Small intestine (tissue), 7 donors: ENCODE data around the gene TSPAN5. TPM values are rescaled to one million over a fixed set of nuclear protein-coding genes. Genes with fewer than 3 reads are reported as not detected.

Source experiments
- DNase-seq, 2 donors: peaks; one replicate each; pipeline versions ENCODE4 v3.0.0 to v3.0.0-alpha.2; 2013
- FAIRE-seq: peaks from 2 replicates; lab custom pipeline; 2012; peaks lifted over from hg19 to GRCh38; lab: Jason Lieb, UNC
- H3K27ac ChIP-seq, 3 donors: one replicate each; pipeline ENCODE4 v1.5.1; 2013; ENCODE audit warnings: low read length in 2 of 3, mild to moderate bottlenecking in 2 of 3, control low read depth in 1 of 3, inconsistent platforms in 1 of 3, low read depth in 1 of 3, moderate library complexity in 1 of 3
- H3K27me3 ChIP-seq, 3 donors: one replicate each; pipeline ENCODE4 v1.6.1; 2013; ENCODE audit warnings: low read length in 3 of 3, inconsistent platforms in 1 of 3; ENCODE audit not compliant: control insufficient read depth in 3 of 3, insufficient read depth in 3 of 3
- H3K36me3 ChIP-seq, 3 donors: one replicate each; pipeline ENCODE4 v1.6.1; 2013; ENCODE audit warnings: low read length in 3 of 3, inconsistent platforms in 1 of 3, low read depth in 1 of 3, mild to moderate bottlenecking in 1 of 3, moderate library complexity in 1 of 3; ENCODE audit not compliant: control insufficient read depth in 3 of 3, insufficient read depth in 2 of 3
- H3K4me1 ChIP-seq, 3 donors: one replicate each; pipeline ENCODE4 v1.6.1; 2013; ENCODE audit warnings: low read length in 2 of 3, inconsistent platforms in 1 of 3, low read depth in 1 of 3, mild to moderate bottlenecking in 1 of 3, moderate library complexity in 1 of 3; ENCODE audit not compliant: control insufficient read depth in 3 of 3, insufficient read depth in 2 of 3
- H3K4me3 ChIP-seq, 3 donors: one replicate each; pipeline ENCODE4 v1.5.1; 2013; ENCODE audit warnings: low read length in 3 of 3, control low read depth in 1 of 3, inconsistent platforms in 1 of 3, low read depth in 1 of 3, mild to moderate bottlenecking in 1 of 3, moderate library complexity in 1 of 3
- H3K9me3 ChIP-seq, 2 donors: one replicate each; pipeline ENCODE4 v1.6.1; 2013; ENCODE audit warnings: low read depth in 1 of 2, low read length in 1 of 2; ENCODE audit not compliant: control insufficient read depth in 2 of 2, insufficient read depth in 1 of 2
- WGBS, 3 donors: extraction: QIAGEN DNeasy Blood & Tissue Kit; methylation state at CpG; one replicate each; pipeline ENCODE4 v1.1.7; 2013; 5-methylcytosine and 5-hydroxymethylcytosine counted together
- polyA plus RNA-seq, 4 donors: library from polyadenylated mRNA; stranded (reverse) in 3 of 4; unstranded in 1 of 4; fragments of 200-250 nt in 3 of 4; fragments of 120-200 nt in 1 of 4; gene quantifications; one replicate each; pipeline versions ENCODE4 v1.2.1 to v1.2.3, GENCODE V29; 2013
- donor health status: healthy with polysubstance abuse.
- donor health status: control.
- donor health status: control.
- donor health status: Bipolar disorder and iron deficiency.
- donor health status: healthy.

The TSPAN5 gene
- polyA plus RNA-seq, 4 donors: 0.67 to 4.9 (median 2.2) TPM

DNA sequence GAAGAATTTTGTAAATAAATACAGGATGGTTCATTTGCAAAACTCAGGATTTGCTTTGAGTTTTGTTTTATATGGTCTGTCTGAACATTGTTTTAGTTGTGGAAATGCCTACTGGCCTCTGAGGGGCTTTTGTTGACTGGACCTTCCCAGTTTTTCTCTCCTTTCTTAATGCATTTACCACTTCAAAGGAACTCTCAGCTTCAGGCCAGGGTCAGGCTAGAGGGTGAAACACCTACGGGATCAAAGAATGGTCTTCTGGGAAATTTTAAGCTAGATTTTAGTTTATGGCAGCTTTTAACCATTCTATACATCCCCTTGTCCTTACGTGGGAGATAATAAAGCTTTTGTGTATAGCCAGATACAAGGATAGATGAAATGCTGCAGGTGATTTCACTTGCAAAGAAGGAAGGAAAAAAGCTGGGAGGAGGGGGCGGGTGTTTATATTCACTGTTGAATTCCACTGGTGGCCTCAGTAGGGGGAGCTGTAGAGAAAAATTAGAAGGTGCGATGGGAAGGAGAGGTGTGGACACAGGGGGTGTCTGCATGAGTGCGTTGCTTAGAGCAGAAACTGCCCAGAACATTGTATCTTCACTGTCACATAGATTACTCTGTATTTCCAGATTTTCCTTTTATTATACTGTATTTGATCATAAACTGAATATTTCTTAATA lies 151.8 kb downstream of the TSPAN5 start:
- WGBS, 3 donors: 60 to 74% (median 68%) methylated on average over 5 of the region's 5 CpGs

DNA sequence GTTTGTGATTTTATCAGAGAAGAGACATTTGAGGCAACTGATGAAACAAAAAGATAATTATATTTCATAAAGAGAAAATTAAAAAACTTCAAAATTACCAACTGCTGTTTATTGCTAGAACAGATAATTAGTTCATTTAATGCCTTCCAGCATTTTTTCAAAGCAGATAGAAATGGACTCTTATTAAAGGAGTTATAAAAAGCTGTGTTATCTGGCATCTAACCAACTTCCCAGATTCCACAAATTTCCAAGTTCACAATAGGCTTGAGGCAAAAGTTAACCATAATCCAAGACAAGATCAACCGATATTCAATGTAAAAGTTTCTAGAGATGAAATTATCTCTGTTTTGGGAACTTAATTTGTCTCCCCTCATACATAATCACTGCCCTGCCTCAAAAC lies 152.4 kb downstream of the TSPAN5 start:
- Histone ChIP-seq H3K4me3 (no peak overlapping the region), H3K36me3 (no peaks in the 10 kb centered on the region), H3K27me3 (no peaks in the 10 kb centered on the region), H3K4me1 (no peaks in the 10 kb centered on the region), H3K27ac (no peak overlapping the region), H3K9me3 (no peaks in the 10 kb centered on the region)
- WGBS, 3 donors: 73 to 91% (median 84%) methylated on average over 1 of the region's 1 CpG
- no peak for DNase-seq
- FAIRE-seq: no peak

More for the DNA sequence above, 151.8 kb downstream of the TSPAN5 start:
- Histone ChIP-seq H3K9me3 (no peaks in the 10 kb centered on the region), H3K27me3 (no peaks in the 10 kb centered on the region), H3K4me1 (no peaks in the 10 kb centered on the region), H3K27ac (no peak overlapping the region), H3K36me3 (no peaks in the 10 kb centered on the region), H3K4me3 (no peak overlapping the region)
- FAIRE-seq (no peak), DNase-seq (peak in 1 of 2 donors; percentile 10)

DNA sequence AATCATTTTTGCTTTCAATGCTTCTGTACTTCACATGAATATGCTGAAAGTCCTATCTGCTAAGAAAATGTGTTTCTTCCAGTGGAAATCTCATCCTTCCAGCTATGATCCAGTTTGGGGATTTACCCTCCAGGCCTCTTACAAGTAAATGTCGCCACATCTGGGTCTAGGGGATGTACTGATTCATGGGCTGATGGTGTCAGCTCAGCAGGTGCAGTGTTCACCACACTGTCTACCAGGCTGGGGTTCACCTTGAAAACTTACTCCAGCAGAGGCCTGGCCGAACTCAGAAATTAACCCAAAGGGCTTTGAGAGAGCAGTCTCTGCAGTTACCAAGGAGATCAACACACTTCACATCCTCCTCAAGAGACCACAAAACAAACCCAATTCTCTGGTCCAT lies 154.3 kb downstream of the TSPAN5 start:
- no peaks in the 10 kb centered on the region for H3K27me3 ChIP-seq
- 96 to 98% (median 96%) methylated on average over 2 of the region's 2 CpGs for WGBS, 3 donors
- FAIRE-seq: no peak
- H3K4me3 ChIP-seq: no peak overlapping the region
- no peaks in the 10 kb centered on the region for H3K36me3 ChIP-seq
- DNase-seq: no peak
- no peaks in the 10 kb centered on the region for H3K4me1 ChIP-seq
- H3K9me3 ChIP-seq: no peaks in the 10 kb centered on the region
- no peak overlapping the region for H3K27ac ChIP-seq

DNA sequence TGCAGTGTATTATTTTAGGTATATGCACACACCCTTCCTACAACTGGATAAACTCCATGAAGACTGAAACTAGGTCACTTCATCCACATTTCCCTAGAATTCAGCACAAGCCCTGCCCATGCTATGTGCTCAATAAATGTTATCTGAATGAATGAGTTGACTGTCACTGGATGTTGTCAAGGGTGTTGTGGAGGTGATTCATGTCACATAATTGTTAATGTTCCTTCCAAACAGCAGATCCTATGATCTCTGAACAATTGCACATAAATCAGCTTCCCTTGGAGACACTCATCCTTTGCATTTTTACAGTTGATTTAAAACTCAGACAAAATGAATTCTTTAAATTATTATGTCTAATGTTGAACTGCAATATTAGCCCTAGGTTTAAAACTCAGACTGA lies 154.7 kb downstream of the TSPAN5 start:
- no peaks in the 10 kb centered on the region for H3K27me3 ChIP-seq
- no peaks in the 10 kb centered on the region for H3K9me3 ChIP-seq
- H3K36me3 ChIP-seq: no peaks in the 10 kb centered on the region
- DNase-seq (no peak), FAIRE-seq (no peak)
- H3K4me1 ChIP-seq: no peaks in the 10 kb centered on the region
- H3K27ac ChIP-seq: no peak overlapping the region
- H3K4me3 ChIP-seq: no peak overlapping the region

DNA sequence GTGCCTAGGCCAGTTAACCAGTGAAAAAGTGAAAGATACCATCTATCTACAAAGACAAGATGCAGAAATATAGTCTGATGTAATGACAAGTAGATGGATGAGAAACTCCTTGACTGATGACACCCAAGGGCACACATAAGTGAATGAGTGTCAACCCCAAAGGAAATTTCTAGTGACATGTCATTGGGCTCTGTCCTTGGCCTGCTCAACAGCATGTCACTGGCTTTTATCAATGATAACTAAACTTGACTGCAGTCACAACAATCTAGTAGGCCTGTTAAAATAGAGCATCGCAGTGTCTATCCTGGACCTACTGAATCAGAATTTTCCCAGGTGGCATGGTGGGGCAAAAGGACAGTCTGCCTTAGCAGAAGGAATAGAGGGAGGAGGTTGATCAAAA lies 155.8 kb downstream of the TSPAN5 start:
- no peaks in the 10 kb centered on the region for H3K36me3 ChIP-seq
- no peaks in the 10 kb centered on the region for H3K27me3 ChIP-seq
- no peak overlapping the region for H3K27ac ChIP-seq
- WGBS, 3 donors: 95 to 97% (median 96%) methylated on average over 1 of the region's 1 CpG
- H3K4me1 ChIP-seq: no peaks in the 10 kb centered on the region
- no peaks in the 10 kb centered on the region for H3K9me3 ChIP-seq
- no peak for DNase-seq
- no peak overlapping the region for H3K4me3 ChIP-seq
- FAIRE-seq: no peak

DNA sequence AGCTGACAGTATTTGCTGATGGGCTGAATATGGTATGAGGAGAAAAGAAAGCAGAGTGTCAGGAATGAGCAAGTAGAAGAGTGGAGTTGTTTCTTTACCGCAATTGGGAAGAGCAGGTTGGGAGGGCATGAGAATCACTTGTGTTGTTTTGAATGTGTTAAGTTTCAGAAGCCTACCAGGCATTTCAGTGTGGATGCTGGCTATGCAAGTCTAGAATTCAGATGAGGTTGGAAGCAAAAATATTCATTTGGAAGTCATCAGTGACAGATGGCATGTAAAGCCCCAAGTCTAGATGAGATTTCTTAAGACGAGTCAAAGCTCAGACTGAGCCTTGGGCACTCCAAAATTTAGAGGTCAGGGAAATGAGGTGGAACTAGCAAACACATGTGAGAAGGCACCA lies 156.4 kb downstream of the TSPAN5 start:
- Histone ChIP-seq H3K9me3 (no peaks in the 10 kb centered on the region), H3K4me3 (no peak overlapping the region), H3K27ac (no peak overlapping the region), H3K36me3 (no peaks in the 10 kb centered on the region), H3K4me1 (no peaks in the 10 kb centered on the region), H3K27me3 (no peaks in the 10 kb centered on the region)
- 68 to 98% (median 96%) methylated on average over 2 of the region's 2 CpGs for WGBS, 3 donors
- DNase-seq (no peak), FAIRE-seq (no peak)

DNA sequence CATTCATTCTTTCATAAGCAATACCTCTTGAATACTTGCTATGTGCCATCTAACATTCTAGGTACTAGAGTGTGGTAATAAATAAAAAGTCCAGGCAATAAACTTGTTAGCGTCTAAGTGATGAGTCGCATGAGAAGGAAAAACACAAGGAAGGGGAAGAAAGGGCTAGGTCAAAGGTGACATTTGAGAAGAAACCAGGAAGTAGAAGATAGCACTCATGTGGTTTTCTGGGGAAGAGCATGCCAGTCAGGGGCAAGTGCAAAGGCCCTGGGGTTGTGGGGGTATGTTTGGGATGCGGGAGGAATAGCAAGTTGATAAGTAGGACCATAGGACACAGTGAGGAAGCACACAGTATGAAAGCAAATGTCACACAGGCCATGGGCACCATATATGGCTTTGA lies 157.0 kb downstream of the TSPAN5 start:
- DNase-seq: peak in 1 of 2 donors; percentile 8
- no peak for FAIRE-seq
- no peaks in the 10 kb centered on the region for H3K4me1 ChIP-seq
- no peak overlapping the region for H3K4me3 ChIP-seq
- WGBS, 3 donors: 57 to 81% (median 63%) methylated on average over 3 of the region's 3 CpGs
- no peaks in the 10 kb centered on the region for H3K36me3 ChIP-seq
- no peak overlapping the region for H3K27ac ChIP-seq
- no peaks in the 10 kb centered on the region for H3K27me3 ChIP-seq
- no peaks in the 10 kb centered on the region for H3K9me3 ChIP-seq

DNA sequence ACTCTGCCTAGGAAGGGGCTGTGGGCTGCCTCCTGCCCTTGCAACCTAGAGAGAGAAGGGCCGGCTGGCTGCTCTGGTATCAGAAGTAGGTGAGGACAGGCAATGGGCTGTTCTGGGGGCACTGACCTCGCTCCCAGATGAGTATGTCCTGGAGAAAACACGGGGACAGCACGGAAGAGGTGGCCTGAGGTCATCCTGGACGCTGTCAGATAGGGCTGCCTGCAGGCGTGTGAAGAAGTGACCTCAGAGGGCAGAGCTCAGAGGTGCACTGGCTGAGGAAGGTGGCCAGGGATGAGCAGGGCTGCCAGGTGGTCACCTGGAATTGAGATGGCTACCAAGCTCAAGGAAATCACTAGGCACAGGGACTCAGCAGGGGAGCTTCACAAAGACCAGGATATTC lies 159.6 kb downstream of the TSPAN5 start:
- Histone ChIP-seq H3K27me3 (no peaks in the 10 kb centered on the region), H3K27ac (no peak overlapping the region), H3K4me3 (no peak overlapping the region), H3K36me3 (no peaks in the 10 kb centered on the region), H3K4me1 (no peaks in the 10 kb centered on the region), H3K9me3 (no peaks in the 10 kb centered on the region)
- FAIRE-seq (no peak), DNase-seq (no peak)
- 82 to 92% (median 89%) methylated on average over 6 of the region's 6 CpGs for WGBS, 3 donors
